SHP77 (cell line): ENCODE measurements around the gene PPP6R3.
"Not testable (repeated sequence)": the region's sequence is repeated elsewhere in the genome, so short reads cannot be mapped to it uniquely, and the experiment has no call there.

Experiments
- DNase-seq, 2 experiments: peaks; one replicate each; lab custom pipeline; 2025; lab: John Stamatoyannopoulos, UW

PPP6R3 gene

DNA sequence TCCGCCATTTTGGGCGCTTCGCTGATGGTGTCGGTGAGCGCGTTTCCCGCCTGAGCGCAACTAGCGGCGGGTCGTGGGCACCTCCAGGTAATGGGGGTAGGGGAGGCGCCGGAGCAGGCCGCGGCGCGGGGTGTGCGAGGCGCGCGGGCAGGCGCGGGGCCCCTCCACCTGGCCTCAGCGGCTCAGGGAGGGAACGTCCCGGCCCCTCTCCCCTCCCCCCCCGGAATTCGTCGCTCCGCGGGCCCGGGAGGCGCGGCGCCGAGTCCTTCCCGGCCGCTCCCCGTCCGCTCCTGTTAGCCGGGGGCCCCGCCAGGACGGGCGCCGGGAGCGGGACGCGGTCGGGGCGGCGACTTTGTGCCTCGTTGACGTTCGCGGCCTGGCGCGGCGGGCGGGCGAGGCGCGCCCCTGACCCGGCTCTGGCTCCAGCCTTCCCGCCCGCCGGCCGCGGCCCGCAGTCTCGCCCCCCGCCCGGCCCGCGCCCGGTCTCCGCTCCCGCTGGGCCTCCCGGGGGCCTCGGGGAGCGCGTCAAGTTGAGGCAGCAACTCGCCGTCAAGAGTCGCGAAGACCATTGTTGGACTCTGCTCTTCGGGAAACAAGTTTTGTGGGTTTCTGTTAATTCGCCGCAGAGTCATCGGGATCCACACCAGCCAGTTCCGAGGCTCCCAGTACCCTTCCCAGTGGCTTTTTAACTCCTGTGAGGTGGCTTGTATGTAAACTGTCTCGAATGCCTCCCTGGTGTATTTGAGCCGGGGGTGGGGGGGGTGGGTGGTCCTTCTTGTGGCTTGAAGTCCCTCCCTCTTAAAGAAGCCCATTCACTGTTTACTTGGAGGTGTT is at the start of gene PPP6R3:
Gene PPP6R3 (plus strand): TSS at position 12 of the 834 bp plus-strand sequence. CDS start 76,913 bp downstream, outside the sequence.
- no peak for DNase-seq

DNA sequence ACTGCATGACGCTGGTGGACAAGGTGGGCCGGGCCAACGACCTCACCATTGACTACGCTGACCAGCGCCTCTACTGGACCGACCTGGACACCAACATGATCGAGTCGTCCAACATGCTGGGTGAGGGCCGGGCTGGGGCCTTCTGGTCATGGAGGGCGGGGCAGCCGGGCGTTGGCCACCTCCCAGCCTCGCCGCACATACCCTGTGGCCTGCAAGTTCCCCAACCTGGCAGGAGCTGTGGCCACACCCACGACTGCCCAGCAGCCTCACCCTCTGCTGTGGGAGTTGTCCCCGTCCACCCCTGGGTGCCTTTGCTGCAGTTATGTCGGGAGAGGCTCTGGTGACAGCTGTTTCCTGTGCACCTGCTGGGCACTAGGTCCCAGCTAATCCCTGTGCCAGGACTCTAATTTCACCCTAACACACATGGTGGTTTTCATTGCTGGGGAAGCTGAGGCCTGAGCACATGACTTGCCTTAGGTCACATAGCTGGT is 49.0 kb upstream of the PPP6R3 start:
- peak; percentile 49 to 80 for DNase-seq

DNA sequence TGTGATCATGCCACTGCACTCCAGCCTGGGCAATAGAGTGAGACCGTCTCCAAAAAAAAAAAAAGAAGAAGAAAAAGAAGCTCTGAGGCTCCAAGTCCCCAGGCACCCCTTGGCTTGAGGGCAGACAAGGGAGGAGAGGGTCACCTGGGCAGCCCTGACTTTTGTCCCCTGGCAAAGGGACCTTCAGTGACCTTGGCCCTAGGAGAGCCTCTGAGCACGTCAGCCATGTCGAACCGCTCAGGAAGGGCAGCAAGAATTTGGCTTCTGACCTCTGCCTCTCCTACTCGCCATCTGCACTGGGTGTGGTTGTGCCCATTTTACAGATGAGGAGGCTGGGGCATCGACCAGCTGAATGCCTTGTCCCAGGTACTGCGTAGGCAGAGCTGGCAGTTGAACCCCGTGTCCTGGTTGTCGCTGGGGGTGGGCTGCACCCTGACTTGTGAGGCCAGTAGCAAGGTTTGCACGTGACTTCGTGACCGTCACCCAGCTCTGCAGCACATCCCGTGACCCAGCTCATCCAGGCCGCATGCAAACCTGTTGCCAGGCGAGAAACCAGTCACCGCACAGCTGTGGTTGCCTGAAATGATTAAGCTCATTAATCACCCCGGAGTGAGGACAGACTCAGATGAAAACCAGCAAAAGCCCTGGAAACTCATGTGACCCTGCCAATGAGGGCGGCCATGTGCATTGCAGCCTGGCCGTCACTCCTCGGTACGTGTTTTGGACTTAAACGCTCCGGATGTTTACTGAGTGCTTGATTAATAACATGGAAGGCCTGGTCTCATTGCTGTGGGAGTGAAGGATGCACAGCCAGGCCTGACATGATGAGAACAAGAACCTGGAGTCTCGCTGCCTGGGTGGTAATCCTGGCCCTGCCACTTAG is 47.7 kb upstream of the PPP6R3 start:
- DNase-seq: no peak

DNA sequence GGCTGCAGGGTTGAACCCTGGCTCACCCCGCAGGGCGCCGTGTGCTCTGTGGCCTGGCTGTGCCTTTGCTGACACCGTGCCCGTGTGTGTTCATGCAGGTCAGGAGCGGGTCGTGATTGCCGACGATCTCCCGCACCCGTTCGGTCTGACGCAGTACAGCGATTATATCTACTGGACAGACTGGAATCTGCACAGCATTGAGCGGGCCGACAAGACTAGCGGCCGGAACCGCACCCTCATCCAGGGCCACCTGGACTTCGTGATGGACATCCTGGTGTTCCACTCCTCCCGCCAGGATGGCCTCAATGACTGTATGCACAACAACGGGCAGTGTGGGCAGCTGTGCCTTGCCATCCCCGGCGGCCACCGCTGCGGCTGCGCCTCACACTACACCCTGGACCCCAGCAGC is 47.0 kb upstream of the PPP6R3 start:
- DNase-seq: no peak

- DNase-seq: peak in 1 of 2 experiments; percentile 4
Observed at GRCh38 chr11:68414496-68415221, 45.9 kb upstream of the PPP6R3 start.

- no peak for DNase-seq
Observed at GRCh38 chr11:68416070-68416578, 44.4 kb upstream of the PPP6R3 start.

GRCh38 chr11:68418648-68419047 is 41.9 kb upstream of the PPP6R3 start:
- no peak for DNase-seq

DNA sequence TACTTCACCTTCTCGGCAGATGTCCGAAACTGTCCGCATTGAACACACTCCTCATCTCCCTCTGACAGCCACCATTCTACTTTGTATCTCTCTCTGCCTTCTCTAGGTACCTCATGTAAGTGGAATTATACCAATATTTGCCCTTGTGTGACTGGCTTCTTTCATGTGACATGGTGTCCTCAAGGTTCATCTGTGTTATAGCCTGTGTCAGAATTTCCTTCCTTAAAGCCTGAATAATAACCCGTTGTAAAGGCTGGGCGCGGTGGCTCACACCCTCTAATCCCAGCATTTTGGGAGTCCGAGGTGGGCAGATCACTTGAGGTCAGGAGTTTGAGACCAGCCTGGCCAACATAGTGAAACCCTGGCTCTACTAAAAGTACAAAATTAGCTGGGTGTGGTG is 40.4 kb upstream of the PPP6R3 start:
- DNase-seq: no peak

DNA sequence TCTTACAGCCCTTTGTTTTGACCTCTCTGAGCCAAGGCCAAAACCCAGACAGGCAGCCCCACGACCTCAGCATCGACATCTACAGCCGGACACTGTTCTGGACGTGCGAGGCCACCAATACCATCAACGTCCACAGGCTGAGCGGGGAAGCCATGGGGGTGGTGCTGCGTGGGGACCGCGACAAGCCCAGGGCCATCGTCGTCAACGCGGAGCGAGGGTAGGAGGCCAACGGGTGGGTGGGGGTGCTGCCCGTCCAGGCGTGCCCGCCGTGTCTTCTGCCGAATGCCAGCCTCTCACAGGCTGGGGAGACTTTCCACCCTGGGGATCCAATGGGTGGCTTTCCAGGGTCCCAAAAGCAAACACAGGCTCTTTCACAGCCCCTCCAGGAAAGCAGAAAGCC is 37.1 kb upstream of the PPP6R3 start:
- no peak for DNase-seq

DNA sequence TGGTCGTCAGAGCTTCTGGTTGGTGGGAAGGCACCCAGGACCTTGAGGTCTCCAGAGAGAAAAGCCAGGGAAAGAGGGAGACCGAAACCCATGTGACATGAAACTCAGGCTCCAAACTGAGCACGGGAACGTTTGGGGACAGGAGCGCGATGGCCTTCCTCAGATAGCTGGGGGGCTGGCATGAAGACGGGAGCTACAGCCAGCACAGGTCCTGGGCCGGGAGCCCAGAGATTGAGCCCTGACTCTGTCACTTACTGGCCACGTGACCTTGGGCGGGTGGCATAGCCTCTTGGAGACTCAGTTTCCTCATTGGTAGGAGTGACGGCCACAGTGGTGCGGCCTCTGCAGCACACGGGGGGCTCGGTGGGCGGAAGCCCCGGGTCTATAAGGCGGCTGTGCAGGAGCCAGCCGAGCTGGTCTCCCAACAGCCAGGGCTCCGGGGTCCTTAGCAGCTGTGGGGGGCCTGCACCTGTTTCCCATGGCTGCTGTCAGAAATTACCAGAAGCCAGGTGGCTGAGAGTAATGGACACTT is 36.4 kb upstream of the PPP6R3 start:
- DNase-seq: no peak

DNA sequence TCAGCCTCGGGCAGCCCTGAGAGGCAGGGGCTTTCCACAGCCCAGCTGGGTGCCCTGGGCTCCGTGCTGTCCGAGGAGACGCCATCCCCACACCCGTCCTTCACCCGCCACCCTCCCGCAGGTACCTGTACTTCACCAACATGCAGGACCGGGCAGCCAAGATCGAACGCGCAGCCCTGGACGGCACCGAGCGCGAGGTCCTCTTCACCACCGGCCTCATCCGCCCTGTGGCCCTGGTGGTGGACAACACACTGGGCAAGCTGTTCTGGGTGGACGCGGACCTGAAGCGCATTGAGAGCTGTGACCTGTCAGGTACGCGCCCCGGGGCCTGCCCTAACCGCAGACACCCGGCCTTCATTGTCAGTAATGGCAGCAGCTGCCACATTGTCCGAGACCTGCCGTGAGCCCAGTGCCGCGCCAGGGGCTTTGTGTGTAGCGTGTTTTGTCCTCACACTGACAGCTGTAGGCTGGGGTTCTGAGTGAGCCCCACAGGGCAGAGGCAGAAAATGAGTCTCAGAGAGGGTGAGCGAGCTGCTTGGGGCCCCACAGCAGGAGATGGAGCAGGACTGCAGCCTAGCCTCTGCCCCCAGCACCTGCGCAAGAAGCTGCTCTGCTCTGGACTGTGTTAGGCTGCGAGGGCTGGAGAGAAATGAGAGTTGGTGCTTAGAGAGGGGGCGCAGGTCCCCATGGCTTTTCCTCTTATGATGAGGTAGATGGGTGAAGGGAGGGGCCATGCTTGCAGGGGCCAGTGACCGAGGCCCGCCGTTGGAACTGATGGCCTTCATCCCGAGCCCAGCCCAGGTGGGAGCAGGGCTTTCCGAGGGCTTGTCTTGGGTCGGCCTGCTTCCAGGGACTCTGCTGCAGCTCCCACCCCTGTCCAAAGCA is 35.3 kb upstream of the PPP6R3 start:
- no peak for DNase-seq

GRCh38 chr11:68425866-68426380 is 34.6 kb upstream of the PPP6R3 start:
- DNase-seq: no peak

DNA sequence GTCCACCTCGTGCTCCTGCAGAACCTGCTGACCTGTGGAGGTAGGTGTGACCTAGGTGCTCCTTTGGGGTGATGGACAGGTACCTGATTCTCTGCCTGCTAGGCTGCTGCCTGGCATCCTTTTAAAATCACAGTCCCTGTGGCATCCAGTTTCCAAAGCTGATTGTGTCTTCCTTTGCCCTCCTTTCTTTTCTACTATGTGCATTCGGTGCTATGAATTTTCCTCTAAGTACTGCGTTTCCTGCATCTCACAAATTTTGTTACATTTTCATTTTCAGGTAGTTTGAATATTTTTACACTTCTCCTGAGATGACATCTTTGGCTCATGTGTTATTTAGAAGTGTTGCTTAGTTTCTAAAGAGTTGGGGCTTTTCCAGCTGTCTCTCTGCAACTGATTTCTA is 30.9 kb upstream of the PPP6R3 start:
- no peak for DNase-seq

DNA sequence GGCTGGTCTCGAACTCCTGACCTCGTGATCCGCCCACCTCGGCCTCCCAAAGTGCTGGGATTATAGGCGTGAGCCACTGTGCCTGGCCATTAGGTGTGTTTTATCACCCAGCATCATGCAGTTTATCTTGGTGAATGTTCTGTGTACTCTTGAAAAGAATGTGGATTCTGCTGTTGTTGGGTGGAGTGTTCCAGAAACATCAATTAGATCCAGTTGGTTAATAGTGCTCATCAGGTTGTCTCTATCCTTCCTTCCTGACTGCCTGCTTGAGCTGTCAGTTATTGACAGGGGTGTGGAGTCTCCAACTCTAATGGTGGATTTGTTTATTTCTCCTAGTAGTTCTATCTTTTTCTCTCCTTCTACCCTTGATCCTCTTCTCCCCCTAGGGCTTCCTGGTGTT is 30.2 kb upstream of the PPP6R3 start:
- DNase-seq: no peak

GRCh38 chr11:68430801-68431200 is 29.8 kb upstream of the PPP6R3 start:
- DNase-seq: no peak

- DNase-seq: no peak
Observed at GRCh38 chr11:68431984-68432645, 28.4 kb upstream of the PPP6R3 start.

GRCh38 chr11:68432874-68433273 is 27.7 kb upstream of the PPP6R3 start:
- DNase-seq: no peak

GRCh38 chr11:68433541-68433940 is 27.0 kb upstream of the PPP6R3 start:
- DNase-seq: no peak

DNA sequence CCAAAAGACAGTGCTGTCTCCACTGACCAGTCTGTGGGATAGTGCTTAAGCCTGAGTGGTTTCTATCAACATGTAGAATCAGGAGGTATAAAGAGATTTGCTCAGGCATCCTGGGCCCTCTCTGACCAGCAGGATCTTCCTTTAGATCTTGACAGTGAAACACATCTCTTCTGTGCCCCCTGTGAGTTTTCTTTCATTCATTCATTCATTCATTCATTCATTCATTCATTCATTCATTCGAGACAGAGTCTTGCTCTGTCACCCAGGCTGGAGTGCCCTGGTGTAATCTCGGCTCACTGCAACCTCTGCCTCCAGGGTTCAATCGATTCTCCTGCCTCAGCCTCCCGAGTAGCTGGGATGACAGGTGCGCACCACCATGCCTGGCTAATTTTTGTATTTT is 26.4 kb upstream of the PPP6R3 start:
- DNase-seq: not testable (repeated sequence)
